HepG2 (cell line): ENCODE results near the gene P3R3URF. TPM values are rescaled to one million over a fixed set of nuclear protein-coding genes. Genes with fewer than 3 reads are reported as not detected.

Source experiments
- ARHGAP35 ChIP-seq: sonication (generic); formaldehyde crosslinking; IDR thresholded peaks from 2 replicates; pipeline ENCODE4 v1.9.0; 2022; ENCODE audit warnings: mild to moderate bottlenecking, inconsistent platforms, moderate library complexity, missing genetic modification reagents, borderline replicate concordance
- ELF4 ChIP-seq: sonication (generic); formaldehyde crosslinking; IDR thresholded peaks from 2 replicates; pipeline ENCODE4 v1.5.0; 2020; ENCODE audit warnings: missing genetic modification reagents, mild to moderate bottlenecking, moderate library complexity, borderline replicate concordance
- FOXA3 ChIP-seq: IDR thresholded peaks from 2 replicates; pipeline ENCODE4 v1.6.1; 2016; ENCODE audit warnings: missing genetic modification reagents, missing compliant biosample characterization
- FOXK1 ChIP-seq: sonication (generic); formaldehyde crosslinking; IDR thresholded peaks from 2 replicates; pipeline ENCODE4 v1.4.0; 2020; ENCODE audit warnings: low read depth, missing genetic modification reagents, borderline replicate concordance
- IKZF4 ChIP-seq: sonication (generic); formaldehyde crosslinking; IDR thresholded peaks from 2 replicates; pipeline ENCODE4 v1.5.1; 2020; ENCODE audit warnings: borderline replicate concordance, mild to moderate bottlenecking, low read depth, missing genetic modification reagents; ENCODE audit errors: not compliant biosample characterization
- KLF12 ChIP-seq: sonication (generic); formaldehyde crosslinking; IDR thresholded peaks from 2 replicates; pipeline ENCODE4 v1.4.0; 2020; ENCODE audit warnings: missing genetic modification reagents, borderline replicate concordance
- MAFF ChIP-seq: IDR thresholded peaks from 2 replicates; pipeline ENCODE4 v1.6.1; 2011; ENCODE audit warnings: low read depth, low read length, improper control_type of control experiment
- MEIS2 ChIP-seq: sonication (generic); formaldehyde crosslinking; IDR thresholded peaks from 2 replicates; pipeline ENCODE4 v1.9.0; 2021; ENCODE audit warnings: mild to moderate bottlenecking, missing genetic modification reagents
- NCOA5 ChIP-seq: sonication (generic); formaldehyde crosslinking; IDR thresholded peaks from 2 replicates; pipeline ENCODE4 v1.4.0; 2020; ENCODE audit warnings: missing genetic modification reagents
- PBX3 ChIP-seq: sonication (generic); formaldehyde crosslinking; IDR thresholded peaks from 2 replicates; pipeline ENCODE4 v1.8.1; 2023; ENCODE audit warnings: missing genetic modification reagents, inconsistent platforms, borderline replicate concordance
- RXRA ChIP-seq: sonication (generic); formaldehyde crosslinking; IDR thresholded peaks from 2 replicates; pipeline ENCODE4 v1.5.1; 2020; ENCODE audit warnings: missing genetic modification reagents
- SIN3B ChIP-seq: fragments of 150-350 bp; IDR thresholded peaks from 2 replicates; pipeline ENCODE4 v1.6.1; 2014; ENCODE audit warnings: low read length
- ZBTB21 ChIP-seq: sonication (generic); formaldehyde crosslinking; IDR thresholded peaks from 2 replicates; pipeline ENCODE4 v1.4.0; 2020; ENCODE audit warnings: missing genetic modification reagents
- ZC3H13 ChIP-seq: sonication (generic); formaldehyde crosslinking; IDR thresholded peaks from 2 replicates; pipeline ENCODE4 v1.8.1; 2023; ENCODE audit warnings: mild to moderate bottlenecking, missing genetic modification reagents, moderate library complexity
- ZFP82 ChIP-seq: sonication (generic); formaldehyde crosslinking; IDR thresholded peaks from 2 replicates; pipeline ENCODE4 v1.5.1; 2020; ENCODE audit warnings: mild to moderate bottlenecking, missing genetic modification reagents, borderline replicate concordance
- ZNF136 ChIP-seq: sonication (generic); formaldehyde crosslinking; IDR thresholded peaks from 2 replicates; pipeline ENCODE4 v1.8.1; 2022; ENCODE audit warnings: low read depth, mild to moderate bottlenecking, moderate library complexity, missing genetic modification reagents
- ZNF207 ChIP-seq: fragments of 450-650 bp; IDR thresholded peaks from 2 replicates; pipeline ENCODE4 v1.6.1; 2016; ENCODE audit warnings: antibody characterized with exemption, borderline replicate concordance
- ZNF292 ChIP-seq: sonication (generic); formaldehyde crosslinking; IDR thresholded peaks from 2 replicates; pipeline ENCODE4 v1.8.1; 2022; ENCODE audit warnings: mild to moderate bottlenecking, low read depth, missing genetic modification reagents, borderline replicate concordance
- ZNF619 ChIP-seq: sonication (generic); formaldehyde crosslinking; IDR thresholded peaks from 2 replicates; pipeline ENCODE4 v1.4.0; 2020; ENCODE audit warnings: mild to moderate bottlenecking, missing genetic modification reagents
- ZNF766 ChIP-seq: sonication (generic); formaldehyde crosslinking; IDR thresholded peaks from 2 replicates; pipeline ENCODE4 v1.5.0; 2020; ENCODE audit warnings: missing genetic modification reagents, borderline replicate concordance
- ZNF773 ChIP-seq: sonication (generic); formaldehyde crosslinking; IDR thresholded peaks from 2 replicates; pipeline ENCODE4 v1.4.0; 2020; ENCODE audit warnings: missing genetic modification reagents, borderline replicate concordance
- ZNF850 ChIP-seq: sonication (generic); formaldehyde crosslinking; conservative IDR thresholded peaks from 2 replicates; pipeline ENCODE4 v1.9.0; 2021; ENCODE audit warnings: mild to moderate bottlenecking, missing genetic modification reagents
- ZNF878 ChIP-seq: sonication (generic); formaldehyde crosslinking; IDR thresholded peaks from 2 replicates; pipeline ENCODE4 v1.8.1; 2023; ENCODE audit warnings: mild to moderate bottlenecking, missing genetic modification reagents, moderate library complexity
- ZNF883 ChIP-seq: sonication (generic); formaldehyde crosslinking; IDR thresholded peaks from 2 replicates; pipeline ENCODE4 v1.5.1; 2020; ENCODE audit warnings: mild to moderate bottlenecking, missing genetic modification reagents; ENCODE audit errors: not compliant biosample characterization
- ZSCAN22 ChIP-seq: sonication (generic); formaldehyde crosslinking; IDR thresholded peaks from 2 replicates; pipeline ENCODE4 v1.4.0; 2020; ENCODE audit warnings: mild to moderate bottlenecking, missing genetic modification reagents
- polyA plus RNA-seq, 8 experiments: library from polyadenylated mRNA; depleted of rRNA in 3 of 8; stranded (reverse) in 7 of 8; unstranded in 1 of 8; fragments of >200 nt; fragmentation: Illumina TruSeq in 4 of 8; extraction: Trizol in 4 of 8; gene quantifications; 2 replicates each; pipeline versions ENCODE4 v1.2.1 to v1.2.3, GENCODE V29; 2011 to 2016; ENCODE audit warnings: low read depth in 4 of 8, missing spikeins in 1 of 8, mixed read lengths in 1 of 8; ENCODE audit not compliant: insufficient read depth in 1 of 8
- total RNA-seq, 5 experiments: library from RNA; depleted of rRNA; stranded (reverse); fragments of >200 nt; fragmentation: Illumina TruSeq; extraction: Trizol; gene quantifications; 2 replicates each; pipeline ENCODE4 v1.2.3, GENCODE V29; 2016; ENCODE audit warnings: low read depth in 1 of 5
- TF ChIP-seq, protein P1 (sequence below): sonication (generic); formaldehyde crosslinking; IDR thresholded peaks from 2 replicates; pipeline ENCODE4 v1.5.0; 2020; ENCODE audit warnings: mild to moderate bottlenecking, missing genetic modification reagents, moderate library complexity
- TF ChIP-seq, protein P2 (sequence below): sonication (generic); formaldehyde crosslinking; conservative IDR thresholded peaks from 2 replicates; pipeline ENCODE4 v1.8.0; 2022; ENCODE audit warnings: low read depth, missing genetic modification reagents

The P3R3URF gene
- total and polyA plus RNA-seq, 2 of the 13 experiments (the other 11 are each of a cell fraction or from before 2014, with no cell fraction given), result not detected

- TF ChIP-seq FOXA3 (CRISPR knock-in tag) (peak; percentile 56), ZC3H13 (CRISPR knock-in tag) (peak; percentile 98), ZNF850 (CRISPR knock-in tag) (peak; percentile 84; the same call in 1 of the 2 replicates), ZNF619 (peak; percentile 87), ZNF136 (CRISPR knock-in tag) (no peak; the same call in 1 of the 2 replicates), PBX3 (CRISPR knock-in tag) (no peak), MAFF (no peak), ZFP82 (CRISPR knock-in tag) (peak; percentile 94), FOXK1 (CRISPR knock-in tag) (peak; percentile 80), ZNF773 (peak; percentile 0; the same call in 1 of the 2 replicates), ZNF292 (peak; percentile 75), NCOA5 (no peak), ZSCAN22 (CRISPR knock-in tag) (peak; percentile 60; the same call in 1 of the 2 replicates), IKZF4 (CRISPR knock-in tag) (peak; percentile 94), ZNF883 (CRISPR knock-in tag) (peak; percentile 97), ZNF207 (no peak), SIN3B (no peak; the same call in 1 of the 2 replicates), ARHGAP35 (CRISPR knock-in tag) (peak; percentile 94), KLF12 (CRISPR knock-in tag) (peak; percentile 73; the same call in 1 of the 2 replicates), ZBTB21 (CRISPR knock-in tag) (no peak), ELF4 (CRISPR knock-in tag) (peak; percentile 83; the same call in 1 of the 2 replicates), RXRA (CRISPR knock-in tag) (peak; percentile 82), MEIS2 (CRISPR knock-in tag) (peak; percentile 76; the same call in 1 of the 2 replicates), ZNF878 (CRISPR knock-in tag) (peak; percentile 98), ZNF766 (CRISPR knock-in tag) (peak; percentile 93)
- TF ChIP-seq, protein P1, sequence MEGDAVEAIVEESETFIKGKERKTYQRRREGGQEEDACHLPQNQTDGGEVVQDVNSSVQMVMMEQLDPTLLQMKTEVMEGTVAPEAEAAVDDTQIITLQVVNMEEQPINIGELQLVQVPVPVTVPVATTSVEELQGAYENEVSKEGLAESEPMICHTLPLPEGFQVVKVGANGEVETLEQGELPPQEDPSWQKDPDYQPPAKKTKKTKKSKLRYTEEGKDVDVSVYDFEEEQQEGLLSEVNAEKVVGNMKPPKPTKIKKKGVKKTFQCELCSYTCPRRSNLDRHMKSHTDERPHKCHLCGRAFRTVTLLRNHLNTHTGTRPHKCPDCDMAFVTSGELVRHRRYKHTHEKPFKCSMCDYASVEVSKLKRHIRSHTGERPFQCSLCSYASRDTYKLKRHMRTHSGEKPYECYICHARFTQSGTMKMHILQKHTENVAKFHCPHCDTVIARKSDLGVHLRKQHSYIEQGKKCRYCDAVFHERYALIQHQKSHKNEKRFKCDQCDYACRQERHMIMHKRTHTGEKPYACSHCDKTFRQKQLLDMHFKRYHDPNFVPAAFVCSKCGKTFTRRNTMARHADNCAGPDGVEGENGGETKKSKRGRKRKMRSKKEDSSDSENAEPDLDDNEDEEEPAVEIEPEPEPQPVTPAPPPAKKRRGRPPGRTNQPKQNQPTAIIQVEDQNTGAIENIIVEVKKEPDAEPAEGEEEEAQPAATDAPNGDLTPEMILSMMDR (CRISPR knock-in tag), result no peak
- TF ChIP-seq, protein P2, sequence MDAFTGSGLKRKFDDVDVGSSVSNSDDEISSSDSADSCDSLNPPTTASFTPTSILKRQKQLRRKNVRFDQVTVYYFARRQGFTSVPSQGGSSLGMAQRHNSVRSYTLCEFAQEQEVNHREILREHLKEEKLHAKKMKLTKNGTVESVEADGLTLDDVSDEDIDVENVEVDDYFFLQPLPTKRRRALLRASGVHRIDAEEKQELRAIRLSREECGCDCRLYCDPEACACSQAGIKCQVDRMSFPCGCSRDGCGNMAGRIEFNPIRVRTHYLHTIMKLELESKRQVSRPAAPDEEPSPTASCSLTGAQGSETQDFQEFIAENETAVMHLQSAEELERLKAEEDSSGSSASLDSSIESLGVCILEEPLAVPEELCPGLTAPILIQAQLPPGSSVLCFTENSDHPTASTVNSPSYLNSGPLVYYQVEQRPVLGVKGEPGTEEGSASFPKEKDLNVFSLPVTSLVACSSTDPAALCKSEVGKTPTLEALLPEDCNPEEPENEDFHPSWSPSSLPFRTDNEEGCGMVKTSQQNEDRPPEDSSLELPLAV, result peak; percentile 98
Observed at GRCh38 chr1:46132529-46133180, 43.6 kb downstream of the P3R3URF start, which contains the start of gene PIK3R3 (continued).
